ENCODE data around the gene AVPR1B.
A peak's percentile ranks its signal among the peaks of the same experiment; 100 is the strongest.

AVPR1B gene

DNA sequence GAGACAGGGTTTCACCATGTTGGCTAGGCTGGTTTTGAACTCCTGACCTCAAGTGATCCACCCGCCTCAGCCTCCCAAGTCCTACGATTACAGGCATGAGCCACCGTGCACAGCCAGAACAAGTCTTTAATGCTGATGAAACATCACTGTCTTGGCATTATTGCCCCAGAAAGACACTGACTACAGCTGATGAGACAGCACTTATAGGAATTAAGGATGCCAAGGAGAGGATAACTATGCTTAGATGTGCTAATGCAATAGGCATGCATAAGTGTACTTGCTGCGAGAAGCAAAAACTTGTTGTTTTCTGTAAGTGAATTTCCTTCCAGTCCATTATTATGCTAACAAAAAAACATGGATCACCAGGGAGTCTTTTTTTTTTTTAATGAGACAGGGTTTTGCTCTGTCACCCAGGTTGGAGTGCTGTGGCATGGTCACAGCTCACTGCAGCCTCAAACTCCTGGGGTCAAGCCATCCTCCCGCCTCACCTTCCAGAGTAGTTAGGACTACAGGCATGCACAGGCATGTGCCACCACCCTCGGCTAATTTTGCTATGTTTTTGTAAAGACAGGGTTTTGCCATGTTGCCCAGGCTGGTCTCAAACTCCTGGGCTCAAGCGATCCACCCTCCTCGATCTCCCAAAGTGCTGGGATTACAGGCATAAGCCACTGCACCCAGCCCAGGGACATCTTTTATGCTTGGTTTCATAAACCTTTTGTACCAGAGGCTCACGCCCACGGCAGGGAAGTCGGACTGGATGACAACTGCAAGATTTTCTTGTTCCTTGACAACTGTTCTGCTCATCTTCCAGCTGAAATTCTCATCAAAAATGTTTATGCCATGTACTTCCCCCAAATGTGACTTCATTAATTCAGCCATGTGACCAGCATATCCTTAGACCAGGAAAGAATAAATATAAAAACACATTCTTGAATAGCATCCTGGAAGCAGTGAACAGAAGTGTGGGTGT, 41.1 kb downstream of the AVPR1B start:
- peak; percentile 23 for DNase-seq (ENCODE audit: low read depth)
- no peak overlapping the region for H3K4me3 ChIP-seq (ENCODE audit: control insufficient read depth, low read depth, low read length)
- TF ChIP-seq, protein P1, sequence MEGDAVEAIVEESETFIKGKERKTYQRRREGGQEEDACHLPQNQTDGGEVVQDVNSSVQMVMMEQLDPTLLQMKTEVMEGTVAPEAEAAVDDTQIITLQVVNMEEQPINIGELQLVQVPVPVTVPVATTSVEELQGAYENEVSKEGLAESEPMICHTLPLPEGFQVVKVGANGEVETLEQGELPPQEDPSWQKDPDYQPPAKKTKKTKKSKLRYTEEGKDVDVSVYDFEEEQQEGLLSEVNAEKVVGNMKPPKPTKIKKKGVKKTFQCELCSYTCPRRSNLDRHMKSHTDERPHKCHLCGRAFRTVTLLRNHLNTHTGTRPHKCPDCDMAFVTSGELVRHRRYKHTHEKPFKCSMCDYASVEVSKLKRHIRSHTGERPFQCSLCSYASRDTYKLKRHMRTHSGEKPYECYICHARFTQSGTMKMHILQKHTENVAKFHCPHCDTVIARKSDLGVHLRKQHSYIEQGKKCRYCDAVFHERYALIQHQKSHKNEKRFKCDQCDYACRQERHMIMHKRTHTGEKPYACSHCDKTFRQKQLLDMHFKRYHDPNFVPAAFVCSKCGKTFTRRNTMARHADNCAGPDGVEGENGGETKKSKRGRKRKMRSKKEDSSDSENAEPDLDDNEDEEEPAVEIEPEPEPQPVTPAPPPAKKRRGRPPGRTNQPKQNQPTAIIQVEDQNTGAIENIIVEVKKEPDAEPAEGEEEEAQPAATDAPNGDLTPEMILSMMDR (IDR thresholded peaks at IDR 0.05; ENCODE audit: control insufficient read depth, insufficient read depth, low read depth, low read length, missing control alignments): no peak

DNA sequence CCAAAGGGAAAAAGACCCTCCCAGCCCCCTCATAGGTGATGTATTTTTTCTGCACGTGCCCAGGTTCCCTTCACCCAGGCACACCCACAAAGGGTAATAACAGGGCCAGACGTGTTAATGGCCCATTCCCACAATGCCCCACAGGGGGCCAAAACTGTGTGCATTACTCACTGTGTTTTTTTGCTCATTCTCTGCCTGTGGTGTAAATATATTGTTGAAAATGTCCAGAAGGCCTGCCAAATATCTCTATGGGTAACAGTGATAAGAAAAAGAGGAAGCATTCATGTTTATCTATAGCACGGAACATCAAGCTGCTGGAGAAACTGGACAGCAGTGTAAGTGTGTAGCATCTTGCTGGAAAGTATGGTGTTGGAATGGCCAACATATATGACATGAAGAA, 42.3 kb downstream of the AVPR1B start:
- TF ChIP-seq, protein P1 (IDR thresholded peaks at IDR 0.05; ENCODE audit: control insufficient read depth, insufficient read depth, low read depth, low read length, missing control alignments): no peak
- H3K4me3 ChIP-seq (ENCODE audit: control insufficient read depth, low read depth, low read length): no peak overlapping the region
- DNase-seq (ENCODE audit: low read depth): no peak

DNA sequence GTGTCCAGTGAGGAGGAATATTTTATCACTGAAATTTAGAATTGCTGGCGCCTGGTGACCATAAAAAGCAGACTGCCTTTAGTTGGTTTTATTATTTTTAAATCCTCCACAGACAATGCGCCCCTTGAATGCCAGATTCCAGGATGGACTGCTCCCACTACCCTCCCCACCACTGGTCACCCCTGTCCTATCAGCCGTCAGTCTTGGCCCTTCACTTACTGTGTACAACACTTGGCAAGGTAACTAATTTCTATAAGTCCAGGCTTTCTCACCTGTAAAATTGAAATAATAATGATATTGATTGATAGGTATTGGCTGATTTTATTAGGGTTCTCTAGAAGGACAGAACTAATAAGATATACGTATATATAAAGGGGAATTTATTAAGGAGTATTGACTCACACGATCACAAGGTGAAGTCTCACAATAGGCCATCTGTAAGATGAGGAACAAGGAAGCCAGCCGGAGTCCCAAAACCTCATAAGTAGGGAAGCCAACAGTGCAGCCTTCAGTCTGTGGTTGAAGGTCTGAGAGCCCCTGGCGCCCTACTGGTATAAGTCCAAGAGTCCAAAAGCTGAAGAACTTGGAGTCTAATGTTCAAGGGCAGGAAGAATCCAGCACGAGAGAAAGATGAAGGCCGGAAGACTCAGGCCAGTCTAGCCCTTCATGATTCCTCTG, 46.4 kb downstream of the AVPR1B start:
- TF ChIP-seq, protein P1 (IDR thresholded peaks at IDR 0.05; ENCODE audit: control insufficient read depth, insufficient read depth, low read depth, low read length, missing control alignments): no peak
- no peak overlapping the region for H3K4me3 ChIP-seq (ENCODE audit: control insufficient read depth, low read depth, low read length)

DNA sequence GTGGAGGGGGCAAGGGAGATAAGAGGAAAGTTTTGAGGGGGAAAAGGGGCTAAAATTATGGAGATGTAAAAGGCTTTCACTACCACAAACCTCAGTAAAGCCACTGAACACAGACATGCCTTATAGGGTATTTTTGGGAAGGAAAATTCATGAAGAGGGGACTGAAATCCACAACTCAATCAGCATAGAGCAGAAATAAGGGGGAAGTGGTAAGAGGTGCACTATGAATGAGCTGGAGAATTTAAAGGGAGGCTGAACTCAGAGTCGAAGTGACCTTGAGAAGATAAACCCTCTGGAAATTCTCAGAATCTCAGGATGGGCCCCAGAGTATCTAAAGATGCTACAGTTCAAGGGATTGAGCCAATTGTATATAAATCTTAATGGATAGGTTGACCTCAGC, 48.9 kb downstream of the AVPR1B start:
- DNase-seq (ENCODE audit: low read depth): no peak
- TF ChIP-seq, protein P1 (IDR thresholded peaks at IDR 0.05; ENCODE audit: control insufficient read depth, insufficient read depth, low read depth, low read length, missing control alignments): no peak
- H3K4me3 ChIP-seq (ENCODE audit: control insufficient read depth, low read depth, low read length): no peak overlapping the region

More for the DNA sequence above, 46.4 kb downstream of the AVPR1B start:
- DNase-seq (ENCODE audit: low read depth): no peak

DNA sequence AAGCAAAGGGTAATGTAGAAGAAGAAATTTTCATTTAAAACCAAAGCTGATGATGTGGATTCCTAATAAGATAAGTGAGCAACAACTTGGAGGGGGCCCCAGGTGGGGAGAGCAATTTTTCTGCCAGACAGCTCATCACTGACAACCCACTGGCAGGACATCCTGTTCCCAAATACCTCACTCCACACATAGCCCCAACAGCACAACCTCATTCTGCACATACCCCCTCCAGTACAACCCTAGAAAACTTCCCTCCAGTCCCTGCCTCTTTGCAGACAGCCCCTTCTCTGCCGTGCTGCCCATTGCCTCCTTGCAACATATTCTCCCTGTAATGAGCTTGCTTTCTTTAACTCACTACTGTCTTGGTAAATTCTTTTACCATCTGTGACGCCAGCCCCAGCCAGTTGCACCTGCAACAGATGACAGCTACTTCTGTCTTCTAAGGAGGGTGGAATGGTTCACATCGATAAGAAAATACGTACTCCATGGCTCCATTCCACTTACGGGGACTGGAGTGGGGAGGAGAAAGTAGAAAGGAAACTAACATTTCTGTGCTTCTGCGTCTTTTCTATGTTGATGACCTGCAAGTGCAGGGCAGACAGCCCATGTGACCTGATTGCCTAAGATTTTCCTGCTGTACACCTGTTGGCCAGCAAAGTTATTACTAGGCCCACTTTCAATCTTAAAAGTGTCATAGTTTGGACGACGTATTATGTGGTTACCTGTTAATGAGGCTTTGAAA, 49.5 kb downstream of the AVPR1B start:
- TF ChIP-seq, protein P1 (IDR thresholded peaks at IDR 0.05; ENCODE audit: control insufficient read depth, insufficient read depth, low read depth, low read length, missing control alignments): no peak
- no peak for DNase-seq (ENCODE audit: low read depth)
- no peak overlapping the region for H3K4me3 ChIP-seq (ENCODE audit: control insufficient read depth, low read depth, low read length)

DNA sequence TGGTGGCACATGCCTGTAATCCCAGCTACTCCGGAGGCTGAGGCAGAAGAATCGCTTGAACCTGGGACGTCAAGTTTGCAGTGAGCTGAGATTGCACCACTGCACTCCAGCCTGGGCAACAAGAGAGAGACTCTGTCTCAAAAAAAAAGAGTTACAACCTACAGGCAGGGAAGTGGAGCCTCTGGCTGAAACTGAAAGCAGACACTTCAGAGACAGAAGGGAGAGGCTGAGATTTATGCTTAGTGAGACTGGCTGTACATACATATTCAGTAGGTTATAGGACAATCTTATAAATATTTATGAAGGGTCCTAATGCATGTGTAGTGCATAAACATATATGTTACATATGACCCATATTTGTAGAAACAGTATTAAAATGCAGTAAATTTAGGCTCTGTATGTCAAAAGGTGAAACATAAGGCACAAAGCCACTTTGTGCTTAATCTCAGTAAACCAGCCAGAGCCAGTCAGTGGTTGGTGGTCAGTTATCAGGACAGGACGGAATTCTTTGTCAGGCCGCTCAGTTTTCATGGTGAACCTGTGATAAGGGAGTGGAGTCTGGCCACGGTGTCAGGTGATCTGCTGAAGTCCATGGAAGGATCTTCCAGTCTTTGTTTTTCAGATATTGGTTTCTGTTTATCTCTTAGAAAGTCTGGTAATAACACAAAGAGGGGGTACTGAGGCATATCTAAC, 50.6 kb downstream of the AVPR1B start:
- TF ChIP-seq, protein P1 (IDR thresholded peaks at IDR 0.05; ENCODE audit: control insufficient read depth, insufficient read depth, low read depth, low read length, missing control alignments): no peak
- DNase-seq (ENCODE audit: low read depth): no peak
- no peak overlapping the region for H3K4me3 ChIP-seq (ENCODE audit: control insufficient read depth, low read depth, low read length)
